WTC11 (cell line): ENCODE measurements around the gene ATR.

Source experiments
- CREM ChIP-seq: sonication (generic); formaldehyde crosslinking; IDR thresholded peaks from 2 replicates; pipeline ENCODE4 v1.8.1; 2022; ENCODE audit warnings: mild to moderate bottlenecking, missing genetic modification reagents, moderate library complexity
- ELF4 ChIP-seq: sonication (generic); formaldehyde crosslinking; IDR thresholded peaks from 2 replicates; pipeline ENCODE4 v1.8.1; 2022; ENCODE audit warnings: low read depth, mild to moderate bottlenecking, moderate library complexity, missing genetic modification reagents
- ETV6 ChIP-seq: sonication (generic); formaldehyde crosslinking; IDR thresholded peaks from 2 replicates; pipeline ENCODE4 v1.8.1; 2022; ENCODE audit warnings: mild to moderate bottlenecking, missing genetic modification reagents
- JUN ChIP-seq: sonication (generic); formaldehyde crosslinking; IDR thresholded peaks from 2 replicates; pipeline ENCODE4 v1.8.0; 2023; ENCODE audit warnings: mild to moderate bottlenecking, missing genetic modification reagents
- RORB ChIP-seq: fragments of 250-450 bp; sonication (Bioruptor Pico); IDR thresholded peaks from 2 replicates; pipeline ENCODE4 v1.9.0; 2021; ENCODE audit warnings: mild to moderate bottlenecking
- SP1 ChIP-seq: sonication (generic); formaldehyde crosslinking; conservative IDR thresholded peaks from 2 replicates; pipeline ENCODE4 v1.8.1; 2022; ENCODE audit warnings: missing genetic modification reagents
- TCF7 ChIP-seq: sonication (generic); formaldehyde crosslinking; IDR thresholded peaks from 2 replicates; pipeline ENCODE4 v1.8.0; 2022; ENCODE audit warnings: mild to moderate bottlenecking, low read depth, missing genetic modification reagents, moderate library complexity
- ZBTB21 ChIP-seq: sonication (generic); formaldehyde crosslinking; IDR thresholded peaks from 2 replicates; pipeline ENCODE4 v1.8.1; 2023; ENCODE audit warnings: mild to moderate bottlenecking, missing genetic modification reagents, borderline replicate concordance
- TF ChIP-seq, protein P1 (sequence below): fragments of 200-600 bp; IDR thresholded peaks from 2 replicates; pipeline ENCODE4 v1.8.0; 2022; ENCODE audit warnings: antibody characterized with exemption
- TF ChIP-seq, protein P2 (sequence below): sonication (generic); formaldehyde crosslinking; conservative IDR thresholded peaks from 2 replicates; pipeline ENCODE4 v1.8.1; 2023; ENCODE audit warnings: mild to moderate bottlenecking, low read depth, missing genetic modification reagents, moderate library complexity
- TF ChIP-seq, protein P3 (sequence below): sonication (generic); formaldehyde crosslinking; IDR thresholded peaks from 2 replicates; pipeline ENCODE4 v1.8.0; 2022; ENCODE audit warnings: missing genetic modification reagents
- TF ChIP-seq, protein P4 (sequence below): sonication (generic); formaldehyde crosslinking; IDR thresholded peaks from 2 replicates; pipeline ENCODE4 v1.8.0; 2023; ENCODE audit warnings: missing genetic modification reagents
- TF ChIP-seq, protein P5 (sequence below): sonication (generic); formaldehyde crosslinking; IDR thresholded peaks from 2 replicates; pipeline ENCODE4 v1.8.0; 2022; ENCODE audit warnings: mild to moderate bottlenecking, missing genetic modification reagents

DNA sequence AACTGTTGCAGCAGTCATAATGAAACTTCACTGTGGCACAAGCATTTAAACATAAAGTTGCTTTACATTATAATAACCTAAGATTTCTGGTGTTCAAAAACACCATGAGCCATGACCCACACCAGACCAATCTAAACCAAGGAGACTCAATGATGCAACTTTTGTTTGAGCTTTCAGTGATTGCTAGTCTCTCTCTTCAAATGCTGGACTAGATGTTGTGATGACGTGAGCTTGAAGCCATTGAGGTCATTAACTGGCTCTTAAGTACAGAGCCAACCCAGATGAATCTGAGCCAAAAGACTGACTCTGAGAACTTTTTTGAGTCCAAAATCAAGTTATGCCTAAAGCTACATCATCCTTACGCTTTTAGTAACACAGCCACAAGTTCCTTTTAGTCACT lies 36.5 kb downstream of the ATR start:
- TF ChIP-seq, protein P1, sequence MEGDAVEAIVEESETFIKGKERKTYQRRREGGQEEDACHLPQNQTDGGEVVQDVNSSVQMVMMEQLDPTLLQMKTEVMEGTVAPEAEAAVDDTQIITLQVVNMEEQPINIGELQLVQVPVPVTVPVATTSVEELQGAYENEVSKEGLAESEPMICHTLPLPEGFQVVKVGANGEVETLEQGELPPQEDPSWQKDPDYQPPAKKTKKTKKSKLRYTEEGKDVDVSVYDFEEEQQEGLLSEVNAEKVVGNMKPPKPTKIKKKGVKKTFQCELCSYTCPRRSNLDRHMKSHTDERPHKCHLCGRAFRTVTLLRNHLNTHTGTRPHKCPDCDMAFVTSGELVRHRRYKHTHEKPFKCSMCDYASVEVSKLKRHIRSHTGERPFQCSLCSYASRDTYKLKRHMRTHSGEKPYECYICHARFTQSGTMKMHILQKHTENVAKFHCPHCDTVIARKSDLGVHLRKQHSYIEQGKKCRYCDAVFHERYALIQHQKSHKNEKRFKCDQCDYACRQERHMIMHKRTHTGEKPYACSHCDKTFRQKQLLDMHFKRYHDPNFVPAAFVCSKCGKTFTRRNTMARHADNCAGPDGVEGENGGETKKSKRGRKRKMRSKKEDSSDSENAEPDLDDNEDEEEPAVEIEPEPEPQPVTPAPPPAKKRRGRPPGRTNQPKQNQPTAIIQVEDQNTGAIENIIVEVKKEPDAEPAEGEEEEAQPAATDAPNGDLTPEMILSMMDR = no peak
- TF ChIP-seq ZBTB21 (CRISPR knock-in tag) (no peak), SP1 (no peak), CREM (no peak), RORB (no peak), JUN (no peak), TCF7 (CRISPR knock-in tag) (no peak), ETV6 (CRISPR knock-in tag) (no peak), ELF4 (CRISPR knock-in tag) (no peak)
- TF ChIP-seq, protein P2, sequence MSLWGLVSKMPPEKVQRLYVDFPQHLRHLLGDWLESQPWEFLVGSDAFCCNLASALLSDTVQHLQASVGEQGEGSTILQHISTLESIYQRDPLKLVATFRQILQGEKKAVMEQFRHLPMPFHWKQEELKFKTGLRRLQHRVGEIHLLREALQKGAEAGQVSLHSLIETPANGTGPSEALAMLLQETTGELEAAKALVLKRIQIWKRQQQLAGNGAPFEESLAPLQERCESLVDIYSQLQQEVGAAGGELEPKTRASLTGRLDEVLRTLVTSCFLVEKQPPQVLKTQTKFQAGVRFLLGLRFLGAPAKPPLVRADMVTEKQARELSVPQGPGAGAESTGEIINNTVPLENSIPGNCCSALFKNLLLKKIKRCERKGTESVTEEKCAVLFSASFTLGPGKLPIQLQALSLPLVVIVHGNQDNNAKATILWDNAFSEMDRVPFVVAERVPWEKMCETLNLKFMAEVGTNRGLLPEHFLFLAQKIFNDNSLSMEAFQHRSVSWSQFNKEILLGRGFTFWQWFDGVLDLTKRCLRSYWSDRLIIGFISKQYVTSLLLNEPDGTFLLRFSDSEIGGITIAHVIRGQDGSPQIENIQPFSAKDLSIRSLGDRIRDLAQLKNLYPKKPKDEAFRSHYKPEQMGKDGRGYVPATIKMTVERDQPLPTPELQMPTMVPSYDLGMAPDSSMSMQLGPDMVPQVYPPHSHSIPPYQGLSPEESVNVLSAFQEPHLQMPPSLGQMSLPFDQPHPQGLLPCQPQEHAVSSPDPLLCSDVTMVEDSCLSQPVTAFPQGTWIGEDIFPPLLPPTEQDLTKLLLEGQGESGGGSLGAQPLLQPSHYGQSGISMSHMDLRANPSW (CRISPR knock-in tag) = no peak
- TF ChIP-seq, protein P3, sequence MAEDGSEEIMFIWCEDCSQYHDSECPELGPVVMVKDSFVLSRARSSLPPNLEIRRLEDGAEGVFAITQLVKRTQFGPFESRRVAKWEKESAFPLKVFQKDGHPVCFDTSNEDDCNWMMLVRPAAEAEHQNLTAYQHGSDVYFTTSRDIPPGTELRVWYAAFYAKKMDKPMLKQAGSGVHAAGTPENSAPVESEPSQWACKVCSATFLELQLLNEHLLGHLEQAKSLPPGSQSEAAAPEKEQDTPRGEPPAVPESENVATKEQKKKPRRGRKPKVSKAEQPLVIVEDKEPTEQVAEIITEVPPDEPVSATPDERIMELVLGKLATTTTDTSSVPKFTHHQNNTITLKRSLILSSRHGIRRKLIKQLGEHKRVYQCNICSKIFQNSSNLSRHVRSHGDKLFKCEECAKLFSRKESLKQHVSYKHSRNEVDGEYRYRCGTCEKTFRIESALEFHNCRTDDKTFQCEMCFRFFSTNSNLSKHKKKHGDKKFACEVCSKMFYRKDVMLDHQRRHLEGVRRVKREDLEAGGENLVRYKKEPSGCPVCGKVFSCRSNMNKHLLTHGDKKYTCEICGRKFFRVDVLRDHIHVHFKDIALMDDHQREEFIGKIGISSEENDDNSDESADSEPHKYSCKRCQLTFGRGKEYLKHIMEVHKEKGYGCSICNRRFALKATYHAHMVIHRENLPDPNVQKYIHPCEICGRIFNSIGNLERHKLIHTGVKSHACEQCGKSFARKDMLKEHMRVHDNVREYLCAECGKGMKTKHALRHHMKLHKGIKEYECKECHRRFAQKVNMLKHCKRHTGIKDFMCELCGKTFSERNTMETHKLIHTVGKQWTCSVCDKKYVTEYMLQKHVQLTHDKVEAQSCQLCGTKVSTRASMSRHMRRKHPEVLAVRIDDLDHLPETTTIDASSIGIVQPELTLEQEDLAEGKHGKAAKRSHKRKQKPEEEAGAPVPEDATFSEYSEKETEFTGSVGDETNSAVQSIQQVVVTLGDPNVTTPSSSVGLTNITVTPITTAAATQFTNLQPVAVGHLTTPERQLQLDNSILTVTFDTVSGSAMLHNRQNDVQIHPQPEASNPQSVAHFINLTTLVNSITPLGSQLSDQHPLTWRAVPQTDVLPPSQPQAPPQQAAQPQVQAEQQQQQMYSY (CRISPR knock-in tag) = no peak
- TF ChIP-seq, protein P4, sequence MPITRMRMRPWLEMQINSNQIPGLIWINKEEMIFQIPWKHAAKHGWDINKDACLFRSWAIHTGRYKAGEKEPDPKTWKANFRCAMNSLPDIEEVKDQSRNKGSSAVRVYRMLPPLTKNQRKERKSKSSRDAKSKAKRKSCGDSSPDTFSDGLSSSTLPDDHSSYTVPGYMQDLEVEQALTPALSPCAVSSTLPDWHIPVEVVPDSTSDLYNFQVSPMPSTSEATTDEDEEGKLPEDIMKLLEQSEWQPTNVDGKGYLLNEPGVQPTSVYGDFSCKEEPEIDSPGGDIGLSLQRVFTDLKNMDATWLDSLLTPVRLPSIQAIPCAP (CRISPR knock-in tag) = no peak
- TF ChIP-seq, protein P5, sequence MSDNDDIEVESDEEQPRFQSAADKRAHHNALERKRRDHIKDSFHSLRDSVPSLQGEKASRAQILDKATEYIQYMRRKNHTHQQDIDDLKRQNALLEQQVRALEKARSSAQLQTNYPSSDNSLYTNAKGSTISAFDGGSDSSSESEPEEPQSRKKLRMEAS (CRISPR knock-in tag) = no peak
